SK-N-SH (cell line): ENCODE measurements around the gene EIF2S2. TPM values are rescaled to one million over a fixed set of nuclear protein-coding genes. Genes with fewer than 3 reads are reported as not detected.

Experiments
- CTCF ChIA-PET: fragments of 300-600, 350-600 bp; formaldehyde crosslinking; extraction: SDS; loops from one replicate; lab custom pipeline; 2021; lab: Yijun Ruan, JAX
- POLR2A ChIA-PET: fragments of 350-600 bp; sonication (Branson Sonifier 250); formaldehyde crosslinking; extraction: SDS; loops from one replicate; lab custom pipeline; 2020; ENCODE audit warnings: antibody characterized with exemption, inconsistent platforms; lab: Yijun Ruan, JAX
- DNase-seq: peaks from one replicate; pipeline ENCODE4 v3.0.0; 2012
- H2AFZ ChIP-seq: fragments of 200-600 bp; sonication (generic); 2 replicates; pipeline ENCODE4 v1.8.1; 2016; ENCODE audit warnings: antibody characterized with exemption, mild to moderate bottlenecking, low read depth
- H3F3A ChIP-seq: fragments of 200-600 bp; sonication (generic); replicated peaks from 2 replicates; pipeline ENCODE3; 2016; ENCODE audit warnings: antibody characterized with exemption, mild to moderate bottlenecking; ENCODE audit not compliant: insufficient read depth
- H3K27ac ChIP-seq, 2 experiments: fragments of 200-500 bp in 1 of 2; fragments of 200-600 bp in 1 of 2; sonication (Bioruptor generic) in 1 of 2; sonication (generic), shearing (Covaris generic) in 1 of 2; 2 replicates each; pipeline versions ENCODE4 v1.5.1 to v1.6.1; 2014 to 2016; ENCODE audit warnings: low read depth in 2 of 2, inconsistent platforms in 1 of 2, low read length in 1 of 2, mild to moderate bottlenecking in 1 of 2, mixed read lengths in 1 of 2
- H3K27me3 ChIP-seq: fragments of 200-600 bp; sonication (generic), shearing (Covaris generic); 2 replicates; pipeline ENCODE4 v1.6.1; 2016; ENCODE audit warnings: mixed run types; ENCODE audit not compliant: insufficient read depth
- H3K36me3 ChIP-seq, 2 experiments: fragments of 200-500 bp in 1 of 2; fragments of 200-600 bp in 1 of 2; sonication (Bioruptor generic) in 1 of 2; sonication (generic) in 1 of 2; replicated peaks in 1 of 2; 2 replicates each; pipeline versions ENCODE3 to v1.5.1; 2014 to 2016; ENCODE audit warnings: low read length in 1 of 2, mild to moderate bottlenecking in 1 of 2; ENCODE audit not compliant: insufficient read depth in 2 of 2, control insufficient read depth in 1 of 2
- H3K4me1 ChIP-seq, 2 experiments: fragments of 200-500 bp in 1 of 2; fragments of 200-600 bp in 1 of 2; sonication (Bioruptor generic) in 1 of 2; sonication (generic), shearing (Covaris generic) in 1 of 2; 2 replicates each; pipeline versions ENCODE4 v1.5.1 to v1.6.1; 2014 to 2016; ENCODE audit warnings: low read depth in 1 of 2, low read length in 1 of 2, mixed run types in 1 of 2; ENCODE audit not compliant: insufficient read depth in 2 of 2, control insufficient read depth in 1 of 2
- H3K4me2 ChIP-seq: fragments of 200-600 bp; sonication (generic), shearing (Covaris generic); 2 replicates; pipeline ENCODE4 v1.6.1; 2017; ENCODE audit warnings: mixed run types
- H3K4me3 ChIP-seq, 2 experiments: fragments of 200-500 bp in 1 of 2; fragments of 200-600 bp in 1 of 2; sonication (Bioruptor generic) in 1 of 2; sonication (generic), shearing (Covaris generic) in 1 of 2; 2 replicates each; pipeline versions ENCODE4 v1.5.1 to v1.8.1; 2014 to 2016; ENCODE audit warnings: low read depth in 2 of 2, inconsistent platforms in 1 of 2, low read length in 1 of 2, mild to moderate bottlenecking in 1 of 2, mixed read lengths in 1 of 2, moderate library complexity in 1 of 2
- H3K79me2 ChIP-seq: fragments of 200-600 bp; sonication (generic); 2 replicates; pipeline ENCODE4 v1.8.1; 2017; ENCODE audit warnings: mild to moderate bottlenecking; ENCODE audit not compliant: insufficient read depth
- H3K9ac ChIP-seq: fragments of 200-600 bp; sonication (generic); 2 replicates; pipeline ENCODE4 v1.6.1; 2017; ENCODE audit warnings: mixed run types
- H3K9me2 ChIP-seq: fragments of 200-600 bp; sonication (generic); 2 replicates; pipeline ENCODE4 v1.6.1; 2017; ENCODE audit warnings: mixed run types
- H3K9me3 ChIP-seq: fragments of 200-600 bp; sonication (generic); 2 replicates; pipeline ENCODE4 v1.6.1; 2017; ENCODE audit warnings: mixed run types, mild to moderate bottlenecking, moderate library complexity
- H4K20me1 ChIP-seq: fragments of 200-600 bp; sonication (generic); 2 replicates; pipeline ENCODE4 v1.6.1; 2017; ENCODE audit warnings: mild to moderate bottlenecking, mixed run types; ENCODE audit not compliant: insufficient read depth
- CHD2 ChIP-seq: fragments of 150-350 bp; IDR thresholded peaks from 2 replicates; pipeline ENCODE4 v1.6.1; 2018; ENCODE audit warnings: low read length; ENCODE audit not compliant: partially characterized antibody
- CTCF ChIP-seq: fragments of 200-600 bp; sonication (generic); IDR thresholded peaks from 2 replicates; pipeline ENCODE4 v1.6.1; 2017; ENCODE audit warnings: antibody characterized with exemption, mild to moderate bottlenecking, moderate library complexity
- ELF1 ChIP-seq: IDR thresholded peaks from 2 replicates; pipeline ENCODE4 v1.4.0; 2012
- EP300 ChIP-seq, 2 experiments: IDR thresholded peaks; 2 replicates each; pipeline versions ENCODE4 v1.4.0 to v1.6.1; 2012; ENCODE audit warnings: borderline replicate concordance in 1 of 2, low read depth in 1 of 2, low read length in 1 of 2
- FOXJ3 ChIP-seq: sonication (generic); formaldehyde crosslinking; IDR thresholded peaks from 2 replicates; pipeline ENCODE4 v1.5.1; 2020; ENCODE audit warnings: mild to moderate bottlenecking, missing genetic modification reagents
- GATA2 ChIP-seq: sonication (generic); formaldehyde crosslinking; IDR thresholded peaks from 2 replicates; pipeline ENCODE4 v1.5.0; 2020; ENCODE audit warnings: mild to moderate bottlenecking, missing genetic modification reagents
- IRF3 ChIP-seq: fragments of 150-350 bp; IDR thresholded peaks from 2 replicates; pipeline ENCODE4 v1.6.1; 2016; ENCODE audit warnings: mild to moderate bottlenecking, low read depth, low read length
- MAX ChIP-seq: IDR thresholded peaks from 2 replicates; pipeline ENCODE4 v1.4.0; 2012; ENCODE audit warnings: low read depth
- MEF2A ChIP-seq: IDR thresholded peaks from 2 replicates; pipeline ENCODE4 v1.4.0; 2012; ENCODE audit warnings: low read depth, borderline replicate concordance
- NFIC ChIP-seq: IDR thresholded peaks from 2 replicates; pipeline ENCODE4 v1.4.0; 2012; ENCODE audit warnings: borderline replicate concordance
- POLR2AphosphoS5 ChIP-seq: IDR thresholded peaks from 2 replicates; pipeline ENCODE4 v1.6.1; 2012; ENCODE audit warnings: low read depth, low read length
- RXRA ChIP-seq: IDR thresholded peaks from 2 replicates; pipeline ENCODE4 v1.4.0; 2012; ENCODE audit warnings: low read depth, mild to moderate bottlenecking, borderline replicate concordance
- SMC3 ChIP-seq: IDR thresholded peaks from 2 replicates; pipeline ENCODE4 v1.6.1; 2012; ENCODE audit warnings: low read depth, low read length, improper control_type of control experiment
- TAF1 ChIP-seq: IDR thresholded peaks from 2 replicates; pipeline ENCODE4 v1.6.1; 2012; ENCODE audit warnings: low read depth, mild to moderate bottlenecking, low read length, moderate library complexity, borderline replicate concordance
- TEAD4 ChIP-seq: IDR thresholded peaks from 2 replicates; pipeline ENCODE4 v1.4.0; 2012; ENCODE audit warnings: mild to moderate bottlenecking, borderline replicate concordance; ENCODE audit not compliant: insufficient read depth
- USF2 ChIP-seq: fragments of 150-350 bp; IDR thresholded peaks from 2 replicates; pipeline ENCODE4 v1.6.1; 2017; ENCODE audit warnings: antibody characterized with exemption, low read length, low read depth, borderline replicate concordance
- YY1 ChIP-seq: IDR thresholded peaks from 2 replicates; pipeline ENCODE4 v1.4.0; 2012; ENCODE audit warnings: low read depth, mild to moderate bottlenecking
- ZBTB33 ChIP-seq: IDR thresholded peaks from 2 replicates; pipeline ENCODE4 v1.4.0; 2012; ENCODE audit warnings: low read depth, borderline replicate concordance
- WGBS: methylation state at CpG from one replicate; pipeline ENCODE4 v1.1.6; 2017; ENCODE audit warnings: low lambda C conversion rate; 5-methylcytosine and 5-hydroxymethylcytosine counted together
- polyA plus RNA-seq, 3 experiments: library from polyadenylated mRNA; depleted of rRNA; stranded (reverse); fragments of >200 nt; gene quantifications; 2 replicates each; pipeline ENCODE4 v1.2.3, GENCODE V29; 2012

Gene EIF2S2
- polyA plus RNA-seq, 1 of the 3 experiments (the other 2 are of a cell fraction): 50.7 TPM

GRCh38 chr20:34082232-34082887, 29.7 kb downstream of the EIF2S2 start:
- ChIA-PET POLR2A (interaction anchor here (1.2 kb wide), 1 partner anchor 30 kb away, joined by 4 read pairs; the partner anchor contains the start of gene EIF2S2), CTCF (interaction anchor here (0.9 to 3.2 kb wide), 9 partner anchors 9 to 291 kb away, joined by 3 to 29 read pairs (median 4); no protein-coding TSS in a partner anchor)
- no peaks in the 10 kb centered on the region for H3K79me2 ChIP-seq
- no peak for DNase-seq
- H3K4me1 ChIP-seq: peaks cover 8% of the 10 kb centered on the region in 2 experiments; a peak in 1 of 4 replicates
- no peaks in the 10 kb centered on the region for H3K9me2 ChIP-seq
- H2AFZ ChIP-seq: no peak overlapping the region
- TF ChIP-seq SMC3 (no peak), NFIC (no peak), USF2 (no peak), TAF1 (no peak), IRF3 (no peak), EP300 (IDR thresholded peaks at IDR 0.05; ENCODE audit: borderline replicate concordance in 1 of 2, low read depth in 1 of 2, low read length in 1 of 2) (no peak), RXRA (no peak), MAX (no peak), CTCF (no peak), ELF1 (no peak)
- no peak overlapping the region for H3K9ac ChIP-seq
- H3K27me3 ChIP-seq: no peaks in the 10 kb centered on the region
- H3K4me2 ChIP-seq: no peak overlapping the region
- H3K4me3 ChIP-seq: no peak overlapping the region
- H4K20me1 ChIP-seq: peaks cover 14% of the 10 kb centered on the region
- peaks cover 17 to 37% of the 10 kb centered on the region in 2 experiments for H3K36me3 ChIP-seq
- 97% methylated on average over 8 of the region's 8 CpGs for WGBS
- no peaks in the 10 kb centered on the region for H3K9me3 ChIP-seq
- H3K27ac ChIP-seq: peak overlapping the region in 1 of 2 experiments; percentile 11; a peak in 1 of 4 replicates
- peaks cover 16% of the 10 kb centered on the region for H3F3A ChIP-seq

- no peak overlapping the region; a peak in 1 of 4 replicates for H3K27ac ChIP-seq
- ChIA-PET POLR2A (no interaction called here), CTCF (interaction anchor here (0.8 to 3.3 kb wide), 2 partner anchors 11 to 217 kb away, joined by 4 to 17 read pairs; no protein-coding TSS in a partner anchor)
- 96% methylated on average over 5 of the region's 6 CpGs for WGBS
- peaks cover 4% of the 10 kb centered on the region for H3F3A ChIP-seq
- H3K4me3 ChIP-seq: no peak overlapping the region
- peaks cover 23% of the 10 kb centered on the region for H4K20me1 ChIP-seq
- H3K9me2 ChIP-seq: no peaks in the 10 kb centered on the region
- peaks cover 8% of the 10 kb centered on the region in 2 experiments; a peak in 1 of 4 replicates for H3K4me1 ChIP-seq
- peaks cover 27 to 54% of the 10 kb centered on the region in 2 experiments for H3K36me3 ChIP-seq
- no peak overlapping the region for H2AFZ ChIP-seq
- no peak overlapping the region for H3K4me2 ChIP-seq
- H3K9me3 ChIP-seq: no peaks in the 10 kb centered on the region
- DNase-seq: no peak
- no peak overlapping the region for H3K9ac ChIP-seq
- no peaks in the 10 kb centered on the region for H3K79me2 ChIP-seq
- H3K27me3 ChIP-seq: no peaks in the 10 kb centered on the region
- TF ChIP-seq GATA2 (CRISPR knock-in tag): no peak
- no peak for TF ChIP-seq ELF1
- TF ChIP-seq TEAD4: no peak
- no peak for TF ChIP-seq CHD2
- no peak for TF ChIP-seq YY1
- TF ChIP-seq IRF3: no peak
- TF ChIP-seq POLR2AphosphoS5: no peak
- no peak for TF ChIP-seq FOXJ3 (CRISPR knock-in tag)
- no peak for TF ChIP-seq EP300 (IDR thresholded peaks at IDR 0.05; ENCODE audit: borderline replicate concordance in 1 of 2, low read depth in 1 of 2, low read length in 1 of 2)
- no peak for TF ChIP-seq RXRA
- TF ChIP-seq MEF2A: no peak
- no peak for TF ChIP-seq ZBTB33
Observed at GRCh38 chr20:34079818-34080217, 32.2 kb downstream of the EIF2S2 start.
